CD14-positive monocyte (primary cell): ENCODE measurements around the gene TCAF1. TPM values are rescaled to one million over a fixed set of nuclear protein-coding genes. Genes with fewer than 3 reads are reported as not detected.

Experiments used
- DNase-seq, 3 donors: peaks; one replicate each; pipeline ENCODE4 v3.0.0-alpha.2; 2011 to 2022
- H2AFZ ChIP-seq: 2 replicates; pipeline ENCODE4 v1.6.0; 2012; ENCODE audit warnings: mild to moderate bottlenecking, low read depth, low read length, inconsistent platforms; ENCODE audit not compliant: insufficient read depth, poor library complexity, severe bottlenecking
- H3K27ac ChIP-seq, 2 donors: 1 replicate in 1 of 2; 2 replicates in 1 of 2; pipeline ENCODE4 v1.5.1; 2012 to 2013; ENCODE audit warnings: low read length in 2 of 2, control low read depth in 1 of 2, inconsistent platforms in 1 of 2, low read depth in 1 of 2, mild to moderate bottlenecking in 1 of 2
- H3K27me3 ChIP-seq, 2 donors: one replicate each; pipeline versions ENCODE4 v1.6.0 to v1.6.1; 2011 to 2013; ENCODE audit warnings: low read length in 2 of 2; ENCODE audit not compliant: control insufficient read depth in 2 of 2, insufficient read depth in 2 of 2
- H3K36me3 ChIP-seq, 2 donors: replicated peaks in 1 of 2; 1 replicate in 1 of 2; 2 replicates in 1 of 2; pipeline versions ENCODE4 v1.5.1 to v1.6.1; 2012 to 2013; ENCODE audit warnings: low read length in 2 of 2, control low read depth in 1 of 2, inconsistent platforms in 1 of 2, mild to moderate bottlenecking in 1 of 2; ENCODE audit not compliant: insufficient read depth in 2 of 2, control insufficient read depth in 1 of 2
- H3K4me1 ChIP-seq, 2 donors: 1 replicate in 1 of 2; 2 replicates in 1 of 2; pipeline versions ENCODE4 v1.5.1 to v1.6.1; 2012 to 2013; ENCODE audit warnings: low read length in 2 of 2, control low read depth in 1 of 2, inconsistent platforms in 1 of 2, mild to moderate bottlenecking in 1 of 2, moderate library complexity in 1 of 2; ENCODE audit not compliant: insufficient read depth in 2 of 2, control insufficient read depth in 1 of 2
- H3K4me2 ChIP-seq: replicated peaks from 2 replicates; pipeline ENCODE3; 2012; ENCODE audit warnings: low read length, moderate library complexity, mild to moderate bottlenecking; ENCODE audit not compliant: poor library complexity, severe bottlenecking; ENCODE audit errors: extremely low read depth
- H3K4me3 ChIP-seq, 3 experiments: fragments of 200-600 bp in 1 of 3; sonication (generic) in 1 of 3; replicated peaks in 1 of 3; 1 replicate in 2 of 3; 2 replicates in 1 of 3; pipeline ENCODE4 v1.5.1; 2011 to 2013; ENCODE audit warnings: low read length in 3 of 3, mild to moderate bottlenecking in 3 of 3, control low read depth in 2 of 3, low read depth in 2 of 3, inconsistent platforms in 1 of 3, moderate library complexity in 1 of 3
- H3K79me2 ChIP-seq: 2 replicates; pipeline ENCODE4 v1.6.0; 2012; ENCODE audit warnings: mild to moderate bottlenecking, control low read depth, inconsistent platforms, low read length, moderate library complexity; ENCODE audit not compliant: insufficient read depth
- H3K9ac ChIP-seq: 2 replicates; pipeline ENCODE4 v1.6.0; 2017; ENCODE audit warnings: low read length, mild to moderate bottlenecking; ENCODE audit not compliant: insufficient read depth, poor library complexity, severe bottlenecking
- H3K9me3 ChIP-seq, 2 donors: replicated peaks in 1 of 2; 1 replicate in 1 of 2; 2 replicates in 1 of 2; pipeline versions ENCODE4 v1.5.1 to v1.6.1; 2012 to 2013; ENCODE audit warnings: low read length in 2 of 2, control low read depth in 1 of 2; ENCODE audit not compliant: control insufficient read depth in 1 of 2, insufficient read depth in 1 of 2
- H4K20me1 ChIP-seq: 2 replicates; pipeline ENCODE4 v1.6.0; 2012; ENCODE audit warnings: mild to moderate bottlenecking, low read length, control low read depth, moderate library complexity; ENCODE audit not compliant: insufficient read depth
- H3K27ac Mint-ChIP-seq, 7 donors: one replicate each; pipeline ENCODE4 v1.8.0; 2020; ENCODE audit warnings: mild to moderate bottlenecking in 7 of 7, mixed read lengths in 7 of 7, moderate library complexity in 6 of 7, inconsistent platforms in 2 of 7
- H3K27me3 Mint-ChIP-seq, 3 donors: one replicate each; pipeline ENCODE4 v1.8.0; 2021 to 2022; ENCODE audit warnings: low read depth in 3 of 3, mild to moderate bottlenecking in 3 of 3, mixed read lengths in 3 of 3, moderate library complexity in 3 of 3, inconsistent platforms in 1 of 3
- H3K36me3 Mint-ChIP-seq, 2 donors: one replicate each; pipeline ENCODE4 v1.8.0; 2020; ENCODE audit warnings: mixed read lengths in 2 of 2, inconsistent platforms in 1 of 2, mild to moderate bottlenecking in 1 of 2
- H3K4me1 Mint-ChIP-seq: one replicate; pipeline ENCODE4 v1.8.0; 2020; ENCODE audit warnings: mild to moderate bottlenecking, mixed read lengths
- H3K4me3 Mint-ChIP-seq, 2 donors: one replicate each; pipeline ENCODE4 v1.8.0; 2020; ENCODE audit warnings: mild to moderate bottlenecking in 2 of 2, mixed read lengths in 2 of 2, moderate library complexity in 1 of 2
- H3K9me3 Mint-ChIP-seq, 7 donors: one replicate each; pipeline ENCODE4 v1.8.0; 2020 to 2022; ENCODE audit warnings: mixed read lengths in 7 of 7, mild to moderate bottlenecking in 6 of 7, moderate library complexity in 6 of 7, inconsistent platforms in 2 of 7
- CTCF ChIP-seq: fragments of 200-600 bp; IDR thresholded peaks from one replicate; pipeline ENCODE4 v1.8.0; 2022; ENCODE audit warnings: antibody characterized with exemption, mild to moderate bottlenecking
- WGBS: methylation state at CpG from one replicate; pipeline ENCODE4 v1.1.5; 2013; ENCODE audit warnings: missing lambda C conversion rate; ENCODE audit not compliant: insufficient coverage; 5-methylcytosine and 5-hydroxymethylcytosine counted together
- intact Hi-C, 2 donors: fragments of 100-400 bp; cut with micrococcal nuclease; formaldehyde crosslinking; loops; one replicate each; pipeline versions ENCODE4 v1.15.0 to v1.15.1; 2023
- polyA plus RNA-seq, 3 donors: library from polyadenylated mRNA; depleted of rRNA in 1 of 3; unstranded in 2 of 3; stranded (reverse) in 1 of 3; fragments of 300-500 nt in 2 of 3; fragments of >200 nt in 1 of 3; fragmentation: Illumina TruSeq in 2 of 3; gene quantifications; 1 replicate in 2 of 3; 2 replicates in 1 of 3; pipeline ENCODE4 v1.2.3, GENCODE V29; 2012 to 2021

Gene TCAF1
- polyA plus RNA-seq, 3 donors: 1.8 to 3.3 (median 3.0) TPM

GRCh38 chr7:143948733-143949132 is 46.8 kb upstream of the TCAF1 start:
- peaks cover 0 to 11% (median 7%) of the 10 kb centered on the region in 7 donors for H3K9me3 Mint-ChIP-seq
- no peak for TF ChIP-seq CTCF
- Histone ChIP-seq H3K79me2 (no peaks in the 10 kb centered on the region), H3K4me1 (no peaks in the 10 kb centered on the region), H3K9me3 (no peaks in the 10 kb centered on the region), H3K9ac (no peak overlapping the region), H3K27ac (no peak overlapping the region), H3K36me3 (no peaks in the 10 kb centered on the region), H4K20me1 (no peaks in the 10 kb centered on the region), H3K4me2 (no peak overlapping the region), H3K4me3 (no peak overlapping the region), H3K27me3 (no peaks in the 10 kb centered on the region), H2AFZ (no peak overlapping the region)
- DNase-seq: no peak
- intact Hi-C loops: no loop called here
- peaks cover 0 to 1% (median 0%) of the 10 kb centered on the region in 3 donors for H3K27me3 Mint-ChIP-seq
- WGBS: no CpG with 5 or more reads among the region's 2 CpGs
- no peaks in the 10 kb centered on the region for H3K4me1 Mint-ChIP-seq
- no peaks in the 10 kb centered on the region for H3K36me3 Mint-ChIP-seq
- no peak overlapping the region for H3K27ac Mint-ChIP-seq
- H3K4me3 Mint-ChIP-seq: no peak overlapping the region

- H3K9me3 ChIP-seq: no peaks in the 10 kb centered on the region
- H3K27ac Mint-ChIP-seq: no peak overlapping the region
- H3K4me3 ChIP-seq: no peak overlapping the region
- H3K27ac ChIP-seq: no peak overlapping the region
- no peaks in the 10 kb centered on the region for H4K20me1 ChIP-seq
- no peaks in the 10 kb centered on the region for H3K27me3 ChIP-seq
- no peak overlapping the region for H3K9ac ChIP-seq
- no peak for DNase-seq
- H3K4me3 Mint-ChIP-seq: no peak overlapping the region
- no CpG with 5 or more reads among the region's 2 CpGs for WGBS
- no peaks in the 10 kb centered on the region for H3K4me1 ChIP-seq
- no peak overlapping the region for H2AFZ ChIP-seq
- intact Hi-C loops: no loop called here
- no peak for TF ChIP-seq CTCF
- peaks cover 0 to 1% (median 0%) of the 10 kb centered on the region in 3 donors for H3K27me3 Mint-ChIP-seq
- no peak overlapping the region for H3K4me2 ChIP-seq
- H3K4me1 Mint-ChIP-seq: no peaks in the 10 kb centered on the region
- no peaks in the 10 kb centered on the region for H3K36me3 Mint-ChIP-seq
- no peaks in the 10 kb centered on the region for H3K36me3 ChIP-seq
- peaks cover 0 to 11% (median 7%) of the 10 kb centered on the region in 7 donors for H3K9me3 Mint-ChIP-seq
- H3K79me2 ChIP-seq: no peaks in the 10 kb centered on the region
Observed at GRCh38 chr7:143947111-143947510, 45.1 kb upstream of the TCAF1 start.
